Measurements from ENCODE around the gene CHD3.

CHD3 gene

DNA sequence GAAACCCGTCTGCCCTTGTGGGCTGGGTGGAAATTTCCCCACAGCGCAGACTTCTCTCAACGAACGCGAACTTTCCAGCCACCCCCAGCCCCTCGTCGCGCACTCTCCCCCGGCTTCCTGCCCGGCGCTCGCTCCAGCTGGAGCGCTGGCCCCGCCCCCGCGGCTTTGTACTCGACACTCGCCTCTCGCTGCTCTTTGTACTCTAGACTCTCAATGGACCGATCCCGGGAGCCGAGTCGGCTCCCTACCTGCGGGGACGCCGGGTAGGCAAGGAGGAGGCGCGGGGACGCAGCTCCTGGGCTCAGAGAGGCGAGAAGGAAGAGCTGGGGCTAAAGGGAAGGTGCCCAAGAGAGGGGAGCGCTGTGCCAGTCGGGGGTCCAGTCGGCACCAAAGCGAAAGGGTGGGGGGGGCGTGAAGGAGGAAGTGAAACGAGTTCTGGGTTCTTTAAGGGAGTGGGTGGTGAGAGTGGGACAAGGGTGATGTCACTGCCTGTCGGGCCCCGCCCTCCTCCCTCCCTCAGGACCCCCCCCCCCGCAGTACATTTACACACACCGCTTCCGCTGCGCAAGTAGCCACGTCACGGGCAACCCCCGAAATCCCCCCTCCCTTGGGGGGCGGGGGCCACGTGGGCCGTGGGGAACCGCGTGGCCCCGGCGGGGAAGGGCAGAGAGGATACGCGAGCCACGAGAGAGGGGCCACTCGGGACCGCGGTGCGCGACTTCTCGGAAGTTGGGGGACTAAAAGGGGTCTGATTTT lies 44.9 kb upstream of the CHD3 start (continued):
- TF ChIP-seq, protein P1, sequence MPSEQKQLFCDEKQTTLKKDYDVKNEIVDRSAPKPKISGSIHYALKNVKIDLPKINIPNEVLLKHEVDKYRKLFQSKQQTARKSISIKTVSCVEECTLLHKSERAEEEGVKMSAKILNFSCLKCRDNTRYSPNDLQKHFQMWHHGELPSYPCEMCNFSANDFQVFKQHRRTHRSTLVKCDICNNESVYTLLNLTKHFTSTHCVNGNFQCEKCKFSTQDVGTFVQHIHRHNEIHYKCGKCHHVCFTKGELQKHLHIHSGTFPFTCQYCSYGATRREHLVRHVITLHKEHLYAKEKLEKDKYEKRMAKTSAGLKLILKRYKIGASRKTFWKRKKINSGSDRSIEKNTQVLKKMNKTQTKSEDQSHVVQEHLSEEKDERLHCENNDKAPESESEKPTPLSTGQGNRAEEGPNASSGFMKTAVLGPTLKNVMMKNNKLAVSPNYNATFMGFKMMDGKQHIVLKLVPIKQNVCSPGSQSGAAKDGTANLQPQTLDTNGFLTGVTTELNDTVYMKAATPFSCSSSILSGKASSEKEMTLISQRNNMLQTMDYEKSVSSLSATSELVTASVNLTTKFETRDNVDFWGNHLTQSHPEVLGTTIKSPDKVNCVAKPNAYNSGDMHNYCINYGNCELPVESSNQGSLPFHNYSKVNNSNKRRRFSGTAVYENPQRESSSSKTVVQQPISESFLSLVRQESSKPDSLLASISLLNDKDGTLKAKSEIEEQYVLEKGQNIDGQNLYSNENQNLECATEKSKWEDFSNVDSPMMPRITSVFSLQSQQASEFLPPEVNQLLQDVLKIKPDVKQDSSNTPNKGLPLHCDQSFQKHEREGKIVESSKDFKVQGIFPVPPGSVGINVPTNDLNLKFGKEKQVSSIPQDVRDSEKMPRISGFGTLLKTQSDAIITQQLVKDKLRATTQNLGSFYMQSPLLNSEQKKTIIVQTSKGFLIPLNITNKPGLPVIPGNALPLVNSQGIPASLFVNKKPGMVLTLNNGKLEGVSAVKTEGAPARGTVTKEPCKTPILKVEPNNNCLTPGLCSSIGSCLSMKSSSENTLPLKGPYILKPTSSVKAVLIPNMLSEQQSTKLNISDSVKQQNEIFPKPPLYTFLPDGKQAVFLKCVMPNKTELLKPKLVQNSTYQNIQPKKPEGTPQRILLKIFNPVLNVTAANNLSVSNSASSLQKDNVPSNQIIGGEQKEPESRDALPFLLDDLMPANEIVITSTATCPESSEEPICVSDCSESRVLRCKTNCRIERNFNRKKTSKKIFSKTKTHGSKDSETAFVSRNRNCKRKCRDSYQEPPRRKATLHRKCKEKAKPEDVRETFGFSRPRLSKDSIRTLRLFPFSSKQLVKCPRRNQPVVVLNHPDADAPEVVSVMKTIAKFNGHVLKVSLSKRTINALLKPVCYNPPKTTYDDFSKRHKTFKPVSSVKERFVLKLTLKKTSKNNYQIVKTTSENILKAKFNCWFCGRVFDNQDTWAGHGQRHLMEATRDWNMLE (tag by site-specific recombination; conservative IDR thresholded peaks at IDR 0.05; ENCODE audit: low read depth), result no peak

DNA sequence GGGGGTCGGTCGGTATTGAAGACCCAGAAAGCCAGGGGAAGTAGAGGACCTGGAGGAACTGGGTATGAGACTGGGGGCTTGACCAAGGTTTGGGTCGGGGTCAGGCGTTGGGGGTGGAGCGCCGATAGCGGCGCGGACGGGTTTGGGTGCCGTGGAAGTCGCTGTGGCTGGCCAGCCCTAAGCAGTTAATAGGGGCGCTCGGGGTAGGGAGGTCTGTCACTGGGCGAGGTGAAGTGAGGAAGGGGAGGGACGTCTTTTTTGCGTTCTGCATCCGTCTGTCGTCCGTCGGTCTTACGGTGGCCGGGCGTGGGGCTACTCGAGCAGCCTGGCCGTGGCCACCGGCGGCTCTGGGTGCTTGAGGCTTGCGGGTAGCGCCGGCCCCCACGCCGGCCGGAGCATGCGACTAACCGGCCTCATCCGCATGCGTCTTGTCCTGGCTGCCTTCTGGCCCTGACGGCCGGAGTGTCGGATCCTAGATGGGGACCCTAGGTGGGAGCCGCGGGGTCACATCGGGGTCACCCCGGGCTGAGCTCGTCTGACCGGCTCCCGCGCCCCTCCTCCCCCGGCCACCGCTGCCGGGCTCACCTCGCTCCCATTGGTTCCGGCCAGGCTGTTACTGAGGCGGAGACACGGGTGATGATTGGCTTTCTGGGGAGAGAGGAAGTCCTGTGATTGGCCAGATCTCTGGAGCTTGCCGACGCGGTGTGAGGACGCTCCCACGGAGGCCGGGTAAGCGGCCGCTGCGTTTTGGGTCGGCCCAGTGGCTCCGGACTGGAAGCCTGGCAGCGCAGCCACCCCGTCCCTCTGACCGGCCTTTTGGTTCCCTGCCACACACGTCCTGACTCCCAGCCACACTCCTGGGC lies 44.1 kb upstream of the CHD3 start:
- Histone ChIP-seq H3K4me3 (ENCODE audit: low read depth, low read length) (peak overlapping the region; percentile 70), H3K27ac (ENCODE audit: extremely low read depth, low read depth, low read length) (peak overlapping the region; percentile 96), H3K4me1 (ENCODE audit: control insufficient read depth, insufficient read depth, low read length) (peaks cover 16% of the 10 kb centered on the region), H3K36me3 (ENCODE audit: control insufficient read depth in 2 of 2, insufficient read depth in 1 of 2, low read length in 2 of 2) (peaks cover 9 to 40% of the 10 kb centered on the region in 2 experiments), H3K9me3 (ENCODE audit: control insufficient read depth, insufficient read depth, low read depth, low read length) (no peaks in the 10 kb centered on the region)
- CTCF ChIA-PET, result interaction anchor here (1.0 to 2.9 kb wide), 7 partner anchors 10 to 101 kb away, joined by 3 to 15 read pairs (median 3); partner anchors contain the start of gene NAA38
- POLR2A ChIA-PET, result interaction anchor here (0.5 to 7.7 kb wide), 22 partner anchors 8 to 278 kb away, joined by 3 to 110 read pairs (median 4); partner anchors contain the start of genes ATP1B2, CNTROB, CYB5D1 and DNAH2
- TF ChIP-seq ZFP37 (tag by site-specific recombination; IDR thresholded peaks at IDR 0.05) (0 out of 2 replicates have a peak, but pooled peaks have one; percentile 27), ZNF266 (tag by site-specific recombination; IDR thresholded peaks at IDR 0.05; ENCODE audit: low read depth) (0 out of 2 replicates have a peak, but pooled peaks have one; percentile 14), ZNF600 (tag by site-specific recombination; IDR thresholded peaks at IDR 0.05) (peak; percentile 44), ZNF623 (tag by site-specific recombination; IDR thresholded peaks at IDR 0.05) (no peak), BCL11B (tag by site-specific recombination; IDR thresholded peaks at IDR 0.05; ENCODE audit: low read depth) (peak; percentile 95), ZNF140 (tag by site-specific recombination; IDR thresholded peaks at IDR 0.05) (no peak), FEZF1 (tag by site-specific recombination; IDR thresholded peaks at IDR 0.05) (no peak)
- TF ChIP-seq, protein P2, sequence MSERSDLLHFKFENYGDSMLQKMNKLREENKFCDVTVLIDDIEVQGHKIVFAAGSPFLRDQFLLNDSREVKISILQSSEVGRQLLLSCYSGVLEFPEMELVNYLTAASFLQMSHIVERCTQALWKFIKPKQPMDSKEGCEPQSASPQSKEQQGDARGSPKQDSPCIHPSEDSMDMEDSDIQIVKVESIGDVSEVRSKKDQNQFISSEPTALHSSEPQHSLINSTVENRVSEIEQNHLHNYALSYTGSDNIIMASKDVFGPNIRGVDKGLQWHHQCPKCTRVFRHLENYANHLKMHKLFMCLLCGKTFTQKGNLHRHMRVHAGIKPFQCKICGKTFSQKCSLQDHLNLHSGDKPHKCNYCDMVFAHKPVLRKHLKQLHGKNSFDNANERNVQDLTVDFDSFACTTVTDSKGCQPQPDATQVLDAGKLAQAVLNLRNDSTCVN (tag by site-specific recombination; optimal IDR thresholded peaks at IDR 0.05), result peak; percentile 33
- TF ChIP-seq, protein P3, sequence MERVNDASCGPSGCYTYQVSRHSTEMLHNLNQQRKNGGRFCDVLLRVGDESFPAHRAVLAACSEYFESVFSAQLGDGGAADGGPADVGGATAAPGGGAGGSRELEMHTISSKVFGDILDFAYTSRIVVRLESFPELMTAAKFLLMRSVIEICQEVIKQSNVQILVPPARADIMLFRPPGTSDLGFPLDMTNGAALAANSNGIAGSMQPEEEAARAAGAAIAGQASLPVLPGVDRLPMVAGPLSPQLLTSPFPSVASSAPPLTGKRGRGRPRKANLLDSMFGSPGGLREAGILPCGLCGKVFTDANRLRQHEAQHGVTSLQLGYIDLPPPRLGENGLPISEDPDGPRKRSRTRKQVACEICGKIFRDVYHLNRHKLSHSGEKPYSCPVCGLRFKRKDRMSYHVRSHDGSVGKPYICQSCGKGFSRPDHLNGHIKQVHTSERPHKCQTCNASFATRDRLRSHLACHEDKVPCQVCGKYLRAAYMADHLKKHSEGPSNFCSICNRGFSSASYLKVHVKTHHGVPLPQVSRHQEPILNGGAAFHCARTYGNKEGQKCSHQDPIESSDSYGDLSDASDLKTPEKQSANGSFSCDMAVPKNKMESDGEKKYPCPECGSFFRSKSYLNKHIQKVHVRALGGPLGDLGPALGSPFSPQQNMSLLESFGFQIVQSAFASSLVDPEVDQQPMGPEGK (tag by site-specific recombination; IDR thresholded peaks at IDR 0.05), result peak; percentile 80
- TF ChIP-seq, protein P4, sequence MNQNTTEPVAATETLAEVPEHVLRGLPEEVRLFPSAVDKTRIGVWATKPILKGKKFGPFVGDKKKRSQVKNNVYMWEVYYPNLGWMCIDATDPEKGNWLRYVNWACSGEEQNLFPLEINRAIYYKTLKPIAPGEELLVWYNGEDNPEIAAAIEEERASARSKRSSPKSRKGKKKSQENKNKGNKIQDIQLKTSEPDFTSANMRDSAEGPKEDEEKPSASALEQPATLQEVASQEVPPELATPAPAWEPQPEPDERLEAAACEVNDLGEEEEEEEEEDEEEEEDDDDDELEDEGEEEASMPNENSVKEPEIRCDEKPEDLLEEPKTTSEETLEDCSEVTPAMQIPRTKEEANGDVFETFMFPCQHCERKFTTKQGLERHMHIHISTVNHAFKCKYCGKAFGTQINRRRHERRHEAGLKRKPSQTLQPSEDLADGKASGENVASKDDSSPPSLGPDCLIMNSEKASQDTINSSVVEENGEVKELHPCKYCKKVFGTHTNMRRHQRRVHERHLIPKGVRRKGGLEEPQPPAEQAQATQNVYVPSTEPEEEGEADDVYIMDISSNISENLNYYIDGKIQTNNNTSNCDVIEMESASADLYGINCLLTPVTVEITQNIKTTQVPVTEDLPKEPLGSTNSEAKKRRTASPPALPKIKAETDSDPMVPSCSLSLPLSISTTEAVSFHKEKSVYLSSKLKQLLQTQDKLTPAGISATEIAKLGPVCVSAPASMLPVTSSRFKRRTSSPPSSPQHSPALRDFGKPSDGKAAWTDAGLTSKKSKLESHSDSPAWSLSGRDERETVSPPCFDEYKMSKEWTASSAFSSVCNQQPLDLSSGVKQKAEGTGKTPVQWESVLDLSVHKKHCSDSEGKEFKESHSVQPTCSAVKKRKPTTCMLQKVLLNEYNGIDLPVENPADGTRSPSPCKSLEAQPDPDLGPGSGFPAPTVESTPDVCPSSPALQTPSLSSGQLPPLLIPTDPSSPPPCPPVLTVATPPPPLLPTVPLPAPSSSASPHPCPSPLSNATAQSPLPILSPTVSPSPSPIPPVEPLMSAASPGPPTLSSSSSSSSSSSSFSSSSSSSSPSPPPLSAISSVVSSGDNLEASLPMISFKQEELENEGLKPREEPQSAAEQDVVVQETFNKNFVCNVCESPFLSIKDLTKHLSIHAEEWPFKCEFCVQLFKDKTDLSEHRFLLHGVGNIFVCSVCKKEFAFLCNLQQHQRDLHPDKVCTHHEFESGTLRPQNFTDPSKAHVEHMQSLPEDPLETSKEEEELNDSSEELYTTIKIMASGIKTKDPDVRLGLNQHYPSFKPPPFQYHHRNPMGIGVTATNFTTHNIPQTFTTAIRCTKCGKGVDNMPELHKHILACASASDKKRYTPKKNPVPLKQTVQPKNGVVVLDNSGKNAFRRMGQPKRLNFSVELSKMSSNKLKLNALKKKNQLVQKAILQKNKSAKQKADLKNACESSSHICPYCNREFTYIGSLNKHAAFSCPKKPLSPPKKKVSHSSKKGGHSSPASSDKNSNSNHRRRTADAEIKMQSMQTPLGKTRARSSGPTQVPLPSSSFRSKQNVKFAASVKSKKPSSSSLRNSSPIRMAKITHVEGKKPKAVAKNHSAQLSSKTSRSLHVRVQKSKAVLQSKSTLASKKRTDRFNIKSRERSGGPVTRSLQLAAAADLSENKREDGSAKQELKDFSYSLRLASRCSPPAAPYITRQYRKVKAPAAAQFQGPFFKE (tag by site-specific recombination; IDR thresholded peaks at IDR 0.05; ENCODE audit: borderline replicate concordance), result no peak
- TF ChIP-seq, protein P5, sequence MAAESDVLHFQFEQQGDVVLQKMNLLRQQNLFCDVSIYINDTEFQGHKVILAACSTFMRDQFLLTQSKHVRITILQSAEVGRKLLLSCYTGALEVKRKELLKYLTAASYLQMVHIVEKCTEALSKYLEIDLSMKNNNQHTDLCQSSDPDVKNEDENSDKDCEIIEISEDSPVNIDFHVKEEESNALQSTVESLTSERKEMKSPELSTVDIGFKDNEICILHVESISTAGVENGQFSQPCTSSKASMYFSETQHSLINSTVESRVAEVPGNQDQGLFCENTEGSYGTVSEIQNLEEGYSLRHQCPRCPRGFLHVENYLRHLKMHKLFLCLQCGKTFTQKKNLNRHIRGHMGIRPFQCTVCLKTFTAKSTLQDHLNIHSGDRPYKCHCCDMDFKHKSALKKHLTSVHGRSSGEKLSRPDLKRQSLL (tag by site-specific recombination; IDR thresholded peaks at IDR 0.05), result peak; percentile 71
- TF ChIP-seq, protein P6, sequence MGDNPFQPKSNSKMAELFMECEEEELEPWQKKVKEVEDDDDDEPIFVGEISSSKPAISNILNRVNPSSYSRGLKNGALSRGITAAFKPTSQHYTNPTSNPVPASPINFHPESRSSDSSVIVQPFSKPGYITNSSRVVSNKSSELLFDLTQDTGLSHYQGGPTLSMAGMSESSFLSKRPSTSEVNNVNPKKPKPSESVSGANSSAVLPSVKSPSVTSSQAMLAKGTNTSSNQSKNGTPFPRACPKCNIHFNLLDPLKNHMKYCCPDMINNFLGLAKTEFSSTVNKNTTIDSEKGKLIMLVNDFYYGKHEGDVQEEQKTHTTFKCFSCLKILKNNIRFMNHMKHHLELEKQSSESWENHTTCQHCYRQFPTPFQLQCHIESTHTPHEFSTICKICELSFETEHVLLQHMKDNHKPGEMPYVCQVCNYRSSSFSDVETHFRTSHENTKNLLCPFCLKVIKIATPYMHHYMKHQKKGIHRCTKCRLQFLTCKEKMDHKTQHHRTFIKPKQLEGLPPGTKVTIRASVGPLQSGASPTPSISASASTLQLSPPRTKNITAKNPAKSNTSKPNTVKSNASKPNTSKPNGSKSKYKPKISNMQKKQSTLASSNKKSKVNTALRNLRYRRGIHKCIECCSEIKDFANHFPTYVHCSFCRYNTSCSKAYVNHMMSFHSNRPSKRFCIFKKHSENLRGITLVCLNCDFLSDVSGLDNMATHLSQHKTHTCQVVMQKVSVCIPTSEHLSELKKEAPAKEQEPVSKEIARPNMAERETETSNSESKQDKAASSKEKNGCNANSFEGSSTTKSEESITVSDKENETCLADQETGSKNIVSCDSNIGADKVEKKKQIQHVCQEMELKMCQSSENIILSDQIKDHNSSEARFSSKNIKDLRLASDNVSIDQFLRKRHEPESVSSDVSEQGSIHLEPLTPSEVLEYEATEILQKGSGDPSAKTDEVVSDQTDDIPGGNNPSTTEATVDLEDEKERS (tag by site-specific recombination; IDR thresholded peaks at IDR 0.05), result no peak
